MM.1S (cell line): ENCODE results near the gene SNX3.

Experiments
- EZH2 ChIP-seq: fragments of 300-600 bp; sonication (generic); optimal IDR thresholded peaks from 2 replicates; pipeline ENCODE3; 2017; ENCODE audit warnings: low read depth, mild to moderate bottlenecking, antibody characterized with exemption, low read length, mixed read lengths
- EZH2phosphoT487 ChIP-seq: fragments of 300-600 bp; sonication (generic); IDR thresholded peaks from 2 replicates; pipeline ENCODE4 v1.6.1; 2018; ENCODE audit warnings: antibody characterized with exemption, low read length
- TF ChIP-seq, protein P1 (sequence below): fragments of 300-600 bp; sonication (generic); IDR thresholded peaks from 2 replicates; pipeline ENCODE4 v1.5.1; 2016; ENCODE audit warnings: antibody characterized with exemption, low read length, mixed read lengths

GRCh38 chr6:108236791-108237190 lies 24.0 kb downstream of the SNX3 start:
- no peak for TF ChIP-seq EZH2phosphoT487
- TF ChIP-seq, protein P1, sequence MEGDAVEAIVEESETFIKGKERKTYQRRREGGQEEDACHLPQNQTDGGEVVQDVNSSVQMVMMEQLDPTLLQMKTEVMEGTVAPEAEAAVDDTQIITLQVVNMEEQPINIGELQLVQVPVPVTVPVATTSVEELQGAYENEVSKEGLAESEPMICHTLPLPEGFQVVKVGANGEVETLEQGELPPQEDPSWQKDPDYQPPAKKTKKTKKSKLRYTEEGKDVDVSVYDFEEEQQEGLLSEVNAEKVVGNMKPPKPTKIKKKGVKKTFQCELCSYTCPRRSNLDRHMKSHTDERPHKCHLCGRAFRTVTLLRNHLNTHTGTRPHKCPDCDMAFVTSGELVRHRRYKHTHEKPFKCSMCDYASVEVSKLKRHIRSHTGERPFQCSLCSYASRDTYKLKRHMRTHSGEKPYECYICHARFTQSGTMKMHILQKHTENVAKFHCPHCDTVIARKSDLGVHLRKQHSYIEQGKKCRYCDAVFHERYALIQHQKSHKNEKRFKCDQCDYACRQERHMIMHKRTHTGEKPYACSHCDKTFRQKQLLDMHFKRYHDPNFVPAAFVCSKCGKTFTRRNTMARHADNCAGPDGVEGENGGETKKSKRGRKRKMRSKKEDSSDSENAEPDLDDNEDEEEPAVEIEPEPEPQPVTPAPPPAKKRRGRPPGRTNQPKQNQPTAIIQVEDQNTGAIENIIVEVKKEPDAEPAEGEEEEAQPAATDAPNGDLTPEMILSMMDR = no peak
- no peak for TF ChIP-seq EZH2
